GM19463 (cell line): ENCODE data around the gene SYK.

ENCODE experiments used
- ATAC-seq: cut with Tn5 transposase; IDR thresholded peaks from one replicate; pipeline ENCODE4 v1.9.1; 2021; ENCODE audit warnings: mild to moderate bottlenecking, moderate library complexity; ENCODE audit not compliant: unreplicated experiment

Gene SYK

GRCh38 chr9:90846770-90847419, 45.3 kb downstream of the SYK start:
- ATAC-seq, result no peak

DNA sequence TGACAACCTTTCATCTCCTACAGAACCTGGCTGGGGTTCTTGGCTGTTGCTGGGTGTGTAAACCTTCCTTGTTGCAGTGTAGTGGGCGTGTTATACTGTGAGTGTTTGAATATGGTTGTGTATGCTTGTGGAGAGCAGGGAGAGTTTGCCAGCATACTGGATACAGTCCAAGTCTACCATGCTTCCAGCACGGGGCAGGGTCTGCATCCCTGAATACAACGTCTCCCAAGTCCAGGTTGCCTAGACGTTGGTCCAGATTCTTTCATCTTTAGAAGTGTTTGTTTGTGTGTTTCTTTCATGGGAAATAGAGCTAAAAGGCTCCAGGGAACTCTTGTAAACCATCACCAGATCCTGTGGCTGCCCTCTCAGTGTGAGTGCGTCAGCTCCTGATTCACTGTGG, 46.4 kb downstream of the SYK start:
- ATAC-seq, result no peak

GRCh38 chr9:90848866-90849265, 47.2 kb downstream of the SYK start:
- no peak for ATAC-seq

- ATAC-seq, result no peak
Observed at GRCh38 chr9:90851444-90851843, 49.8 kb downstream of the SYK start.

DNA sequence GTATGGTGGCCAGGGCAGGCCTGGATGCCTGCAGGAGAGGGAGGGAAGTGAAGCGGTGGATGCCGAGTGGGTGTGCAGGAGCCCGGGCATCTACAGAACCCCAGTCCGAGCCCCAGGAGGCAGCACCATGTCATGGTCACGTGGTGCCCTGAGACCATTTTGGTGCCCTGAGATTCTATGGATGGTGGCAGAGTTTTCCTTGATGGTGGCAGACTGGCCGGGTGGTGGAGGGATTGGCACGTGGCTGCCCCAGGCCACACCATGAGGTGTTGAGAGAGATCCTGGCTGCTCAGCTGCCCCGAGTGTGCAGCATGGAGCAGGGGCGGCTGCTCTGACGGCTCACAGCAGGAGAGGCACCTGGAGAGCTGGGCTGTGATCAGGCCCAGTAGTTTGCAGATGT, 52.3 kb downstream of the SYK start:
- ATAC-seq, result no peak

DNA sequence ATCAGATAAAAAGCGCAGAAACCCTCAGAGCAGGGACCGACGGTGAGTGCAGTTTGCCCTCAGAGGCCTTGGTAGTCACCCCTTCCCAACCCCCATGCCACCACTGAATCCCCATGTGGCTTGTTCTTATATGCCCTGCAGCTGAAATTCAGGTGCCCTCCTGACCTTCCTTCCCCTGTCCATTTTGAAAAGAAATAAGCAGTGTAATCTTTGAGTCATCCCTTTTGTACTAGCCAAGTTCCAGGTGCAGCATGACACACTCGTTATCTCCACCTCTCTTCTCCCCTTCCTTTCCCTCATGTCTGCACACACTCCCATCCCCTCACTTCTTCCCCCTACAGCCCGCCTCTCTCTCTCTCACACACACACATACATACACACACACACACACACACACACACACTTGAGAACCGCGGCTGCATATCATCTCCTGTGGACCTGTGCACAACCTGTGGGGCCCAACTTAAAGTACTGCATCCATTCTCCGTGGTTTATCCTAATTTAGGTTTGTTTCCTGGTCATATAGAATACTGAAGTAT, 53.1 kb downstream of the SYK start:
- ATAC-seq, result no peak

DNA sequence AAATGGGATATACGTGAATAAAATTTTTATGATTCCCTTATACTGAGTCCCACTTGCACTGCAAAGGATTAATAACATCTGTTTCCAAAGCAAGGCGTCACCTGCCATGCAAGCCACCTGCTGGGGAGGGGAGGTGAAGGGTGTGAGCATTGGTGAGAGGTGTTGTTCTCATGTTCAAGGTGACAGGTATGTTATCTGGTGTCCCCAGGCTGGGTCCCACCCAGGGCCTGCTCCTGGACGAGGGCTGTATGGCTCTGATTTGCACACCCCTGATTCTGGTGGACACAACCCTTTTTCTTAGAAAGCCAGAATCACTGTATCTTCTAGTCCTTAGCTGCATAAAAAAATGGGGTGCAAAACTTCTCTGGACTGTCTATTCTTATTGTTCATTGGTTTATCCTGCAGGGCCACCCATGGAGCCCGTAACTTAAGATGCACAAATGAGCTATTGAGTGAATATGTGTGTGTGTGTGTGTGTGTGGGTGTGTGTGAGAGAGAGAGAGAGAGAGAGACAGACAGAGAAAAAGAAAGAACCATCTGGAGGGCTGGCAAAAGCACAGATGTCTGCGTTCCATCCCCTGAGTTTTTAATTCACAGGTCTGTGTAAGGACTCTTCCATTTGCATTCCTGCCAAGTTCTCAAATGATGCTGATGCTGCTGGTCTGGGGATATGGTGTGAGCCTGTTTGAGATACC, 53.7 kb downstream of the SYK start:
- ATAC-seq, result no peak

DNA sequence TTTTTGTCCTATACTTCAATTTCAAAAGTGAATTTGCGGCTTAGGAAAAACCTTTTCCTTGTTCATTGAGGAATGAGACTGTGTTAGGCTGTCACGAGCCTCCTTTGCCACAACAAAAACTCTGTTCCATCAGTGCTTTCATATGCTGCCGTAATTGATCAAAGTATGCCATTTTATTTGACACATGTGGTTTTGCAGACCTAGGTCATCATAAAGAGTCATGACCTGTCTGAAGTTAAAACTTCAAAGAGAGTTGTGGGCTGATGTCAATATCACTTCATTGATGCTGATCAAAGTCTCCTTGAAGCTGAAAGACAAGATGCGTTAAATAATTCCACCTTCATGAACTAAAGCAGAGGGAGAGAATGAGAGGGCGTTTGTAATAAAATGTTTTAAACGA, 55.5 kb downstream of the SYK start:
- no peak for ATAC-seq

DNA sequence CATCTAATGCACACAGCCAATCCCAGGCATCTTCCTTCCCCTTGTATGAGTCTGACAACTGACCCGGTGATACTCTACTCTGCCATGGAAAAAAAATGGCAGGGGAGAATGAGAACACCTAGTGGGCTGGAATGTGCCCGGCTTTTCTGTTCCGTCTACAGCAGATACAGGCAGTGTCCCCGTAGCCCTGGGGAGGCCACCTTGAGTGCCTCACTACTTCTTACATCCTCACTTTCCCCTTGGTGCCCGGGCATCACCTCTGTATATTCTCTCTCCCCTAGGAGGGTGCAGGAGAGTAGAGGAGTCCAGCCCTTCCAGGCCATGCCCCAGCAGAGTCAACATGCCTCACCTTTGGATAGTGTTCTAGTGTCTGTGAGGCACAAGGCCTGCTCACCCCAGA, 56.2 kb downstream of the SYK start:
- ATAC-seq, result no peak

DNA sequence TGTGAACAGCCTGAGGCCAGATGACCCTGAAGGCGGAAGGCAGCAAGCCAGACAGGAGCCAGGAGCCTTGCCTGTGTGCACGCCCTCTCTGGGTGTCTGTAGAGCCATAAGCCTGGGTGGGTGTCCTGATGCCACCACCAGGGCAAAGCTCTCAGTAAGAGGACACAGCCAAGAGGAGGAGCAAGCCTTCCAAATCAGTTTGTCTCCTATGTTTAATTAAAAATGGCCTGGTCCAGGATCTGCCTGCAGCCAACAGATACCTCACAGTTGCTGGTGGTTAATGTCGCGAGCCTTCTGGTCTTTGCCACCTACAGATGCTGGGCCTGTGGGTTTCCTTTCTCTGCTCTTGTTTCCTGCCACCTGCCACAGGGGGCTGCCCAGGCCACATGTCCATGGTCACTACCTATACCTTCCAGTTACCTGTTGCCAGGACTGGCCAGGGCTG, 56.9 kb downstream of the SYK start:
- no peak for ATAC-seq

GRCh38 chr9:90860382-90860781, 58.8 kb downstream of the SYK start:
- ATAC-seq, result no peak

- ATAC-seq, result no peak
Observed at GRCh38 chr9:90860826-90861225, 59.2 kb downstream of the SYK start.

- ATAC-seq, result no peak
Observed at GRCh38 chr9:90861380-90861779, 59.8 kb downstream of the SYK start.

DNA sequence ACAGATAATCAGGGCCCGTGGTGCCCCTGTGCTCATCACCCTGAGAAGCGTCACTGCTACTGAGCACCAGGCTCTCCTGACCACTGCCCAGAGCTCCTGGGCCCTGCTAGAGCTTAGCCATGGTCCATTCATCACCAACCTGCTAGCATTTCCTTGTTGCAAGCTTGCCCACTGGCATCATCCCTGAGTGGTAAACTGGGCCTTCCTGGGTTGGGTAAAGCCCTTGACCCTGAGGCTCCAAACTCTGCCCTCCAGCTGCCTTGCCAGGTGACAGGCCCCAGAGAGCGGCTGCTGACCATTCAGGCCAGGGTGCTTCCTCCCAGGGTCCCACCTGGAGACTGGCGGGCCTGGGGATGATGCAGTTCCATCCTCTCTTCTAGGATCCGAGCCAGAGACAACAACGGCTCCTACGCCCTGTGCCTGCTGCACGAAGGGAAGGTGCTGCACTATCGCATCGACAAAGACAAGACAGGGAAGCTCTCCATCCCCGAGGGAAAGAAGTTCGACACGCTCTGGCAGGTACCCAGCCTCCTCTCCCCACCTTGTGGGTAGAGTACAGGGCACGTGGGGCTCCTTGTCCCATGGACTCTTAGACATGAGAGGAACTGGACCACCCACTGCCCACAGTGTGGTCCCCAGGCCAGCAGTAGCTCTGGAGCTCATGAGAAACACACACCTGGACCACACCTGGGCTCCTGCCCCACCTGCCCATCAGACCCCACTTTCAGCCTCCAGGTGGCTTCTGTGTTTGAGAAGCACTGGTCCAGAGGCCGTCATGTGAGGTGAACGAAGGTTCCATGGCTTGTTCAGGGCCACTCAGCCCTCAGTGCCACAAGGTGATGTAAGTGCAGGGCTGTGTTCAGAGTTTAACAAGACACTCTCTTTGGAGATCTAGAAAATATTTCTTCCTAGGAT, 60.5 kb downstream of the SYK start:
- ATAC-seq, result no peak

GRCh38 chr9:90864779-90865178, 63.2 kb downstream of the SYK start:
- no peak for ATAC-seq

- no peak for ATAC-seq
Observed at GRCh38 chr9:90867101-90867500, 65.5 kb downstream of the SYK start.

DNA sequence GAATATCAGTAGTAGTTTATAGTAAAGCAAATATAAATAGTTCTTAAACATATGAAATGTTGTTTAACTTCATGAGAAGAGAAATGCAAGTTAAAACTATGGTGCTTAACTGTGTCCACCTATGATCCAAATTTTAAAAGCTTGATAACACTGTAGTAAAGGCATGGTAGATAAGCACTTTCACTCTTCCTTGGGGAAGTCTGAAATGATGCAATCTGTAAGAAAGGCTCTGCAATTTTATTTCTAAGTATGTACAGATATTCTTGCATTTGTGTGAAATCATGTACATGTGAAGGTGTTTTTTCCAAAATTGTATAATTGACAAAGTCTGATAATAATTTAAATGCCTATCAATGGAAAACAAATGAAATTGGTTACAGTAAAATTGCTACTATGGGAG, 66.9 kb downstream of the SYK start:
- no peak for ATAC-seq

GRCh38 chr9:90869361-90869760, 67.7 kb downstream of the SYK start:
- ATAC-seq, result no peak

DNA sequence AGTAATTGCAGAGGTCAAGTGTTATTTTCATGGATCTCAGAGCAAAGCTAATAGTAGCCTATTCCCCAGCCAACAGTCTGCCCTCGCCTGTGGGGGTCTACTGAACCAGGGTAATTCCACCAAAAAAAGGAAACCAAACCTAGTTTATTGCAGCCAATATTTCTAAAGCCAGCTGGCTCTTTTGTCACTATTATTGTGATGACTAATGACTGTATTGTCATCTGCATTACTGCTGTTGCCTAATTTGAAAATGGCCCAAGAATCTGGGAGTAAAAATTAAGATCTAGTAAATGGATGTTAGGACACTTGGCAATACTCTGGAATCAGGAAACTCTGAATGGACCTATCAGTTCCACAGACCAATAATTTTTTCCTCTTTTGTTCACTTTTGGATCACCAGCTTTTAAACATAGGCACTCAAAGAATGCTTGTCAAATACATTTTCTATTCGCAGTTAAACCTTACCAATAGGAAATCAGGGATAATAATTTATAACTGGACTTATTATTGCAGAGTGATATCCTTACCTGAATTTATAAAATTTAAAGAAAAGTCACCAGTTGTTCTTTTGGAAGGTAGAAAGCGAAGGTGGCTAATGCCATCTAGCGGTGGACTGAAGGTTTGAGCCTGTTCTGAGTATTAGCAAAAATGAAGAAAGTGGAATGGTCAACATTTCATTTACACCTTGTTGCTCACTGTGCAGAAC, 69.2 kb downstream of the SYK start:
- no peak for ATAC-seq

GRCh38 chr9:90871327-90871935, 69.8 kb downstream of the SYK start:
- ATAC-seq, result no peak
